ENCODE results near the gene TSFM.

Gene TSFM

GRCh38 chr12:57835366-57836288 is 53.0 kb downstream of the TSFM start:
- no peak overlapping the region for H2AFZ ChIP-seq (ENCODE audit: low read depth)
- TF ChIP-seq CTCF (conservative IDR thresholded peaks at IDR 0.05; ENCODE audit: low read depth, low read length) = no peak
- H4K20me1 ChIP-seq (ENCODE audit: insufficient read depth) = peaks cover 33% of the 10 kb centered on the region
- H3K27ac ChIP-seq = peak overlapping the region; percentile 64
- no peaks in the 10 kb centered on the region for H3K27me3 ChIP-seq (ENCODE audit: insufficient read depth, low read depth)
- H3K79me2 ChIP-seq (ENCODE audit: insufficient read depth, low read depth) = peaks cover 97% of the 10 kb centered on the region
- peak overlapping the region; percentile 19; the same call in 1 of the 2 replicates for H3K9ac ChIP-seq
- H3K36me3 ChIP-seq (ENCODE audit: insufficient read depth) = no peaks in the 10 kb centered on the region
- peak overlapping the region; percentile 76 for H3K4me2 ChIP-seq
- no peak overlapping the region for H3K4me3 ChIP-seq (IDR thresholded peaks at IDR 0.05; ENCODE audit: insufficient read depth, low read depth, low read length)
- H3K4me1 ChIP-seq (ENCODE audit: low read depth, poor library complexity, severe bottlenecking) = peaks cover 100% of the 10 kb centered on the region

- no peak overlapping the region for H3K4me3 ChIP-seq (IDR thresholded peaks at IDR 0.05; ENCODE audit: insufficient read depth, low read depth, low read length)
- peaks cover 40% of the 10 kb centered on the region for H4K20me1 ChIP-seq (ENCODE audit: insufficient read depth)
- no peak overlapping the region for H2AFZ ChIP-seq (ENCODE audit: low read depth)
- peaks cover 97% of the 10 kb centered on the region for H3K79me2 ChIP-seq (ENCODE audit: insufficient read depth, low read depth)
- TF ChIP-seq CTCF (conservative IDR thresholded peaks at IDR 0.05; ENCODE audit: low read depth, low read length) = no peak
- H3K27ac ChIP-seq = peak overlapping the region; percentile 64
- peaks cover 100% of the 10 kb centered on the region for H3K4me1 ChIP-seq (ENCODE audit: low read depth, poor library complexity, severe bottlenecking)
- peak overlapping the region; percentile 19; the same call in 1 of the 2 replicates for H3K9ac ChIP-seq
- H3K4me2 ChIP-seq = peak overlapping the region; percentile 76
- H3K36me3 ChIP-seq (ENCODE audit: insufficient read depth) = no peaks in the 10 kb centered on the region
- no peaks in the 10 kb centered on the region for H3K27me3 ChIP-seq (ENCODE audit: insufficient read depth, low read depth)
These were observed 54.1 kb downstream of the TSFM start for GRCh38 chr12:57836442-57837375.

- Histone ChIP-seq H3K79me2 (ENCODE audit: insufficient read depth, low read depth) (peaks cover 97% of the 10 kb centered on the region), H2AFZ (ENCODE audit: low read depth) (no peak overlapping the region), H3K4me1 (ENCODE audit: low read depth, poor library complexity, severe bottlenecking) (peaks cover 100% of the 10 kb centered on the region), H3K27me3 (ENCODE audit: insufficient read depth, low read depth) (no peaks in the 10 kb centered on the region), H4K20me1 (ENCODE audit: insufficient read depth) (peaks cover 43% of the 10 kb centered on the region), H3K4me3 (IDR thresholded peaks at IDR 0.05; ENCODE audit: insufficient read depth, low read depth, low read length) (no peak overlapping the region), H3K9ac (peak overlapping the region; percentile 23; the same call in 1 of the 2 replicates), H3K27ac (peak overlapping the region; percentile 64), H3K4me2 (peak overlapping the region; percentile 76), H3K36me3 (ENCODE audit: insufficient read depth) (no peaks in the 10 kb centered on the region)
- no peak for TF ChIP-seq CTCF (conservative IDR thresholded peaks at IDR 0.05; ENCODE audit: low read depth, low read length)
These were observed 55.4 kb downstream of the TSFM start for GRCh38 chr12:57837864-57838562.
